AG04450 (cell line): ENCODE data around the gene NDUFS8. TPM values are rescaled to one million over a fixed set of nuclear protein-coding genes. Genes with fewer than 3 reads are reported as not detected.

Experiments
- CTCF ChIA-PET: fragments of 300-600, 350-600 bp; formaldehyde crosslinking; extraction: SDS; loops from one replicate; lab custom pipeline; 2022; ENCODE audit warnings: antibody characterized with exemption, inconsistent platforms; lab: Charles Lee
- POLR2A ChIA-PET: fragments of 350-600 bp; formaldehyde crosslinking; extraction: SDS; loops from one replicate; lab custom pipeline; 2021; ENCODE audit warnings: antibody characterized with exemption, inconsistent platforms; lab: Yijun Ruan, JAX
- DNase-seq: peaks from one replicate; pipeline ENCODE4 v3.0.0-alpha.2; 2011; ENCODE audit warnings: low read depth, low spot score
- H3K27ac ChIP-seq: one replicate; pipeline ENCODE4 v1.5.1; 2012; ENCODE audit warnings: low read depth, low read length, control low read depth
- H3K27me3 ChIP-seq: one replicate; pipeline ENCODE4 v1.6.0; 2012; ENCODE audit warnings: low read length; ENCODE audit not compliant: control insufficient read depth, insufficient read depth
- H3K4me3 ChIP-seq: 2 replicates; pipeline ENCODE4 v1.5.1; 2011; ENCODE audit warnings: mild to moderate bottlenecking, low read depth, low read length, control low read depth
- H3K9me3 ChIP-seq: 2 replicates; pipeline ENCODE4 v1.5.1; 2012; ENCODE audit warnings: low read length; ENCODE audit not compliant: control insufficient read depth, insufficient read depth
- CTCF ChIP-seq: IDR thresholded peaks from 2 replicates; pipeline ENCODE4 v1.5.1; 2011; ENCODE audit warnings: low read depth, low read length, control low read depth, inconsistent platforms
- polyA plus RNA-seq: library from polyadenylated mRNA; depleted of rRNA; stranded (reverse); fragments of >200 nt; gene quantifications from 2 replicates; pipeline ENCODE4 v1.2.3, GENCODE V29; 2011

The NDUFS8 gene
- polyA plus RNA-seq, 1 experiment = 42.5 TPM

GRCh38 chr11:68014157-68014946 lies 16.1 kb upstream of the NDUFS8 start:
- ChIA-PET POLR2A (no interaction called here), CTCF (no interaction called here)
- TF ChIP-seq CTCF = no peak
- peak overlapping the region; percentile 95 for H3K27ac ChIP-seq
- DNase-seq = peak; percentile 67
- H3K27me3 ChIP-seq = no peaks in the 10 kb centered on the region
- H3K4me3 ChIP-seq = no peak overlapping the region
- no peaks in the 10 kb centered on the region for H3K9me3 ChIP-seq

- Histone ChIP-seq H3K27ac (peak overlapping the region; percentile 95), H3K4me3 (no peak overlapping the region), H3K27me3 (no peaks in the 10 kb centered on the region), H3K9me3 (no peaks in the 10 kb centered on the region)
- no peak for DNase-seq
- POLR2A ChIA-PET = no interaction called here
- TF ChIP-seq CTCF = no peak
- CTCF ChIA-PET = no interaction called here
These were observed 15.5 kb upstream of the NDUFS8 start for GRCh38 chr11:68014947-68015447.

- Histone ChIP-seq H3K27ac (no peak overlapping the region), H3K4me3 (no peak overlapping the region), H3K27me3 (no peaks in the 10 kb centered on the region), H3K9me3 (no peaks in the 10 kb centered on the region)
- ChIA-PET POLR2A (no interaction called here), CTCF (no interaction called here)
- DNase-seq = no peak
- no peak for TF ChIP-seq CTCF
These were observed 15.0 kb upstream of the NDUFS8 start for GRCh38 chr11:68015467-68015866.

GRCh38 chr11:68016161-68016903 lies 14.1 kb upstream of the NDUFS8 start:
- no peak for TF ChIP-seq CTCF
- ChIA-PET CTCF (no interaction called here), POLR2A (no interaction called here)
- Histone ChIP-seq H3K9me3 (no peaks in the 10 kb centered on the region), H3K4me3 (no peak overlapping the region), H3K27me3 (no peaks in the 10 kb centered on the region), H3K27ac (no peak overlapping the region)
- no peak for DNase-seq
